ENCODE results near the gene P2RY1. TPM values are rescaled to one million over a fixed set of nuclear protein-coding genes. Genes with fewer than 3 reads are reported as not detected.

The P2RY1 gene
- total RNA-seq, 1 donor from 2014 or later: 1.7 TPM

GRCh38 chr3:152826476-152826875 lies 8.5 kb upstream of the P2RY1 start:
- Mint-ChIP-seq H3K9me3 (no peaks in the 10 kb centered on the region), H3K27ac (no peak overlapping the region), H3K4me3 (ENCODE audit: low read depth) (no peak overlapping the region), H3K27me3 (ENCODE audit: low read depth) (peaks cover 13% of the 10 kb centered on the region), H3K36me3 (ENCODE audit: low read depth) (no peaks in the 10 kb centered on the region), H3K4me1 (ENCODE audit: low read depth) (no peaks in the 10 kb centered on the region)
- no peak for DNase-seq (ENCODE audit: low spot score)
- intact Hi-C loops (cut with micrococcal nuclease): no loop called here

GRCh38 chr3:152827313-152827712 lies 7.6 kb upstream of the P2RY1 start:
- Mint-ChIP-seq H3K4me3 (ENCODE audit: low read depth) (no peak overlapping the region), H3K36me3 (ENCODE audit: low read depth) (no peaks in the 10 kb centered on the region), H3K27ac (no peak overlapping the region), H3K27me3 (ENCODE audit: low read depth) (peaks cover 16% of the 10 kb centered on the region), H3K4me1 (ENCODE audit: low read depth) (no peaks in the 10 kb centered on the region), H3K9me3 (no peaks in the 10 kb centered on the region)
- no peak for DNase-seq (ENCODE audit: low spot score)
- intact Hi-C loops (cut with micrococcal nuclease): no loop called here

GRCh38 chr3:152828075-152828840 lies 6.7 kb upstream of the P2RY1 start:
- no peak overlapping the region for H3K4me3 Mint-ChIP-seq (ENCODE audit: low read depth)

GRCh38 chr3:152830245-152830644 lies 4.7 kb upstream of the P2RY1 start:
- Mint-ChIP-seq H3K27ac (no peak overlapping the region), H3K9me3 (no peaks in the 10 kb centered on the region), H3K27me3 (ENCODE audit: low read depth) (peaks cover 21% of the 10 kb centered on the region), H3K4me1 (ENCODE audit: low read depth) (peaks cover 5% of the 10 kb centered on the region), H3K36me3 (ENCODE audit: low read depth) (no peaks in the 10 kb centered on the region), H3K4me3 (ENCODE audit: low read depth) (no peak overlapping the region)
- intact Hi-C loops (cut with micrococcal nuclease): loop anchor here (10.0 kb wide), 2 partner anchors 95 to 325 kb away; no protein-coding TSS in a partner anchor
- DNase-seq (ENCODE audit: low spot score): no peak

More at GRCh38 chr3:152828075-152828840, 6.7 kb upstream of the P2RY1 start:
- intact Hi-C loops (cut with micrococcal nuclease): no loop called here
- Mint-ChIP-seq H3K27ac (no peak overlapping the region), H3K9me3 (no peaks in the 10 kb centered on the region), H3K4me1 (ENCODE audit: low read depth) (no peaks in the 10 kb centered on the region), H3K36me3 (ENCODE audit: low read depth) (no peaks in the 10 kb centered on the region), H3K27me3 (ENCODE audit: low read depth) (peaks cover 19% of the 10 kb centered on the region)
- DNase-seq (ENCODE audit: low spot score): no peak

GRCh38 chr3:152832046-152832445 lies 2.9 kb upstream of the P2RY1 start:
- intact Hi-C loops (cut with micrococcal nuclease): loop anchor here (10.0 kb wide), 2 partner anchors 97 to 327 kb away; no protein-coding TSS in a partner anchor
- Mint-ChIP-seq H3K4me1 (ENCODE audit: low read depth) (peaks cover 16% of the 10 kb centered on the region), H3K9me3 (no peaks in the 10 kb centered on the region), H3K36me3 (ENCODE audit: low read depth) (peaks cover 6% of the 10 kb centered on the region), H3K27me3 (ENCODE audit: low read depth) (peaks cover 37% of the 10 kb centered on the region), H3K4me3 (ENCODE audit: low read depth) (no peak overlapping the region), H3K27ac (no peak overlapping the region)
- no peak for DNase-seq (ENCODE audit: low spot score)

GRCh38 chr3:152833089-152833488 lies 1.8 kb upstream of the P2RY1 start:
- intact Hi-C loops (cut with micrococcal nuclease): loop anchor here (10.0 kb wide), 2 partner anchors 98 to 328 kb away; no protein-coding TSS in a partner anchor
- Mint-ChIP-seq H3K27ac (no peak overlapping the region), H3K4me3 (ENCODE audit: low read depth) (peak overlapping the region; percentile 46), H3K36me3 (ENCODE audit: low read depth) (peaks cover 6% of the 10 kb centered on the region), H3K27me3 (ENCODE audit: low read depth) (peaks cover 44% of the 10 kb centered on the region), H3K4me1 (ENCODE audit: low read depth) (peaks cover 16% of the 10 kb centered on the region), H3K9me3 (no peaks in the 10 kb centered on the region)
- DNase-seq (ENCODE audit: low spot score): no peak

GRCh38 chr3:152834191-152834775 lies 648 bp upstream of the P2RY1 start:
- peak overlapping the region; percentile 50 for H3K27ac Mint-ChIP-seq
- intact Hi-C loops (cut with micrococcal nuclease): loop anchor here (10.0 kb wide), 2 partner anchors 99 to 329 kb away; no protein-coding TSS in a partner anchor
- peaks cover 6% of the 10 kb centered on the region for H3K36me3 Mint-ChIP-seq (ENCODE audit: low read depth)
- H3K4me1 Mint-ChIP-seq (ENCODE audit: low read depth): peaks cover 16% of the 10 kb centered on the region
- H3K9me3 Mint-ChIP-seq: no peaks in the 10 kb centered on the region
- peaks cover 56% of the 10 kb centered on the region for H3K27me3 Mint-ChIP-seq (ENCODE audit: low read depth)
- DNase-seq (ENCODE audit: low spot score): no peak
- H3K4me3 Mint-ChIP-seq (ENCODE audit: low read depth): peak overlapping the region; percentile 88

- H3K4me1 Mint-ChIP-seq (ENCODE audit: low read depth): peaks cover 16% of the 10 kb centered on the region
- intact Hi-C loops (cut with micrococcal nuclease): loop anchor here (10.0 kb wide), 2 partner anchors 101 to 331 kb away; no protein-coding TSS in a partner anchor
- peaks cover 6% of the 10 kb centered on the region for H3K36me3 Mint-ChIP-seq (ENCODE audit: low read depth)
- DNase-seq (ENCODE audit: low spot score): no peak
- peaks cover 55% of the 10 kb centered on the region for H3K27me3 Mint-ChIP-seq (ENCODE audit: low read depth)
- H3K9me3 Mint-ChIP-seq: no peaks in the 10 kb centered on the region
- H3K27ac Mint-ChIP-seq: peak overlapping the region; percentile 26
- peak overlapping the region; percentile 88 for H3K4me3 Mint-ChIP-seq (ENCODE audit: low read depth)
Observed at GRCh38 chr3:152835601-152836102, 721 bp downstream of the P2RY1 start.

- peaks cover 6% of the 10 kb centered on the region for H3K36me3 Mint-ChIP-seq (ENCODE audit: low read depth)
- peaks cover 16% of the 10 kb centered on the region for H3K4me1 Mint-ChIP-seq (ENCODE audit: low read depth)
- H3K27ac Mint-ChIP-seq: no peak overlapping the region
- H3K4me3 Mint-ChIP-seq (ENCODE audit: low read depth): peak overlapping the region; percentile 88
- intact Hi-C loops (cut with micrococcal nuclease): loop anchor here (10.0 kb wide), 2 partner anchors 101 to 331 kb away; no protein-coding TSS in a partner anchor
- no peak for DNase-seq (ENCODE audit: low spot score)
- peaks cover 51% of the 10 kb centered on the region for H3K27me3 Mint-ChIP-seq (ENCODE audit: low read depth)
- no peaks in the 10 kb centered on the region for H3K9me3 Mint-ChIP-seq
Observed at GRCh38 chr3:152836269-152836668, 1.3 kb downstream of the P2RY1 start.

GRCh38 chr3:152839511-152839910 lies 4.6 kb downstream of the P2RY1 start:
- Mint-ChIP-seq H3K9me3 (no peaks in the 10 kb centered on the region), H3K4me1 (ENCODE audit: low read depth) (peaks cover 13% of the 10 kb centered on the region), H3K27me3 (ENCODE audit: low read depth) (peaks cover 41% of the 10 kb centered on the region), H3K27ac (no peak overlapping the region), H3K4me3 (ENCODE audit: low read depth) (no peak overlapping the region), H3K36me3 (ENCODE audit: low read depth) (peaks cover 6% of the 10 kb centered on the region)
- DNase-seq (ENCODE audit: low spot score): no peak
- intact Hi-C loops (cut with micrococcal nuclease): loop anchor here (10.0 kb wide), 2 partner anchors 105 to 335 kb away; no protein-coding TSS in a partner anchor

GRCh38 chr3:152841131-152841530 lies 6.2 kb downstream of the P2RY1 start:
- Mint-ChIP-seq H3K9me3 (no peaks in the 10 kb centered on the region), H3K4me1 (ENCODE audit: low read depth) (peaks cover 5% of the 10 kb centered on the region), H3K36me3 (ENCODE audit: low read depth) (peaks cover 3% of the 10 kb centered on the region), H3K4me3 (ENCODE audit: low read depth) (no peak overlapping the region), H3K27ac (no peak overlapping the region), H3K27me3 (ENCODE audit: low read depth) (peaks cover 32% of the 10 kb centered on the region)
- intact Hi-C loops (cut with micrococcal nuclease): no loop called here
- DNase-seq (ENCODE audit: low spot score): no peak

GRCh38 chr3:152842413-152842812 lies 7.5 kb downstream of the P2RY1 start:
- Mint-ChIP-seq H3K4me3 (ENCODE audit: low read depth) (no peak overlapping the region), H3K4me1 (ENCODE audit: low read depth) (no peaks in the 10 kb centered on the region), H3K27ac (no peak overlapping the region), H3K36me3 (ENCODE audit: low read depth) (no peaks in the 10 kb centered on the region), H3K27me3 (ENCODE audit: low read depth) (peaks cover 19% of the 10 kb centered on the region), H3K9me3 (peaks cover 2% of the 10 kb centered on the region)
- intact Hi-C loops (cut with micrococcal nuclease): no loop called here
- no peak for DNase-seq (ENCODE audit: low spot score)

GRCh38 chr3:152843955-152844354 lies 9.0 kb downstream of the P2RY1 start:
- no peak overlapping the region for H3K27ac Mint-ChIP-seq
- H3K4me3 Mint-ChIP-seq (ENCODE audit: low read depth): no peak overlapping the region
- H3K36me3 Mint-ChIP-seq (ENCODE audit: low read depth): no peaks in the 10 kb centered on the region
- no peak for DNase-seq (ENCODE audit: low spot score)
- peaks cover 6% of the 10 kb centered on the region for H3K27me3 Mint-ChIP-seq (ENCODE audit: low read depth)
- intact Hi-C loops (cut with micrococcal nuclease): no loop called here
- H3K4me1 Mint-ChIP-seq (ENCODE audit: low read depth): no peaks in the 10 kb centered on the region
- peaks cover 7% of the 10 kb centered on the region for H3K9me3 Mint-ChIP-seq

Measured in activated T-helper 2 cell treated with anti-CD3 and anti-CD28 coated beads, Interferon-gamma antibody, Interleukin-2, Interleukin-4, amounts not matched to agents 10 μg/mL and 5 μg/mL and 100 μg/mL, durations not matched to agents 14 hours and 24 hours and 36 hours (primary cell).